ENCODE data around the gene TMEM192. TPM values are rescaled to one million over a fixed set of nuclear protein-coding genes. Genes with fewer than 3 reads are reported as not detected.

Gene TMEM192
- polyA plus RNA-seq, 2 of the 4 experiments (the other 2 are of a cell fraction) = 8.4 to 19.3 TPM

- FAIRE-seq (no peak), ATAC-seq (peak; percentile 27 to 47; a peak in 1 of 6 replicates), DNase-seq (ENCODE audit: low read depth in 1 of 2, low spot score in 1 of 2) (no peak)
- ChIA-PET CTCF (interaction anchor here (1.2 kb wide), 1 partner anchor 10 kb away, joined by 4 read pairs; no protein-coding TSS in a partner anchor), POLR2A (no interaction called here)
- H3K4me2 ChIP-seq = no peak overlapping the region
- 0% methylated on average over 1 of the region's 1 CpG for WGBS (ENCODE audit: missing lambda C conversion rate)
- TF ChIP-seq ZNF302 (CRISPR knock-in tag; IDR thresholded peaks at IDR 0.05) (no peak), ZSCAN20 (CRISPR knock-in tag; IDR thresholded peaks at IDR 0.05) (no peak), FOSL2 (IDR thresholded peaks at IDR 0.05) (no peak), FOSL2 (CRISPR knock-in tag; IDR thresholded peaks at IDR 0.05) (no peak), GATA3 (IDR thresholded peaks at IDR 0.05; ENCODE audit: borderline replicate concordance) (no peak), E2F6 (IDR thresholded peaks at IDR 0.05; ENCODE audit: borderline replicate concordance, low read depth) (no peak), TP53 (CRISPR knock-in tag; IDR thresholded peaks at IDR 0.05) (no peak), HES2 (IDR thresholded peaks at IDR 0.05) (no peak), PHF8 (IDR thresholded peaks at IDR 0.05; ENCODE audit: borderline replicate concordance, low read depth) (no peak), CHD2 (IDR thresholded peaks at IDR 0.05; ENCODE audit: low read length, partially characterized antibody) (no peak), NPAS2 (CRISPR knock-in tag; IDR thresholded peaks at IDR 0.05; ENCODE audit: borderline replicate concordance) (no peak), HMGXB4 (CRISPR knock-in tag; IDR thresholded peaks at IDR 0.05; ENCODE audit: borderline replicate concordance) (no peak), KDM5A (IDR thresholded peaks at IDR 0.05) (no peak), MAZ (IDR thresholded peaks at IDR 0.05; ENCODE audit: borderline replicate concordance, low read depth, low read length) (no peak), CBX2 (IDR thresholded peaks at IDR 0.05; ENCODE audit: borderline replicate concordance, low read depth) (no peak), POLR2AphosphoS2 (conservative IDR thresholded peaks at IDR 0.05; ENCODE audit: low read length) (no peak)
- H3K9me3 ChIP-seq = no peaks in the 10 kb centered on the region
- H3K4me1 ChIP-seq = no peaks in the 10 kb centered on the region
- H3K4me3 ChIP-seq = no peak overlapping the region
- no peak overlapping the region for H3K27ac ChIP-seq
Observed at GRCh38 chr4:165060938-165061337, 51.7 kb downstream of the TMEM192 start.

GRCh38 chr4:165059386-165059785 lies 53.3 kb downstream of the TMEM192 start:
- Histone ChIP-seq H3K4me2 (no peak overlapping the region), H3K9me3 (no peaks in the 10 kb centered on the region), H3K4me3 (no peak overlapping the region), H3K27ac (no peak overlapping the region), H3K4me1 (no peaks in the 10 kb centered on the region)
- TF ChIP-seq CTCF (IDR thresholded peaks at IDR 0.05) = no peak
- no peak for TF ChIP-seq HOXA7 (CRISPR knock-in tag; IDR thresholded peaks at IDR 0.05)
- FAIRE-seq (no peak), ATAC-seq (no peak), DNase-seq (ENCODE audit: low read depth in 1 of 2, low spot score in 1 of 2) (no peak)
- ChIA-PET CTCF (no interaction called here), POLR2A (no interaction called here)
- 77% methylated on average over 4 of the region's 4 CpGs for WGBS (ENCODE audit: missing lambda C conversion rate)

GRCh38 chr4:165058666-165059065 lies 54.0 kb downstream of the TMEM192 start:
- no peak overlapping the region for H3K27ac ChIP-seq
- ChIA-PET CTCF (interaction anchor here (0.9 kb wide), 1 partner anchor 39 kb away, joined by 3 read pairs; no protein-coding TSS in a partner anchor), POLR2A (no interaction called here)
- no peak overlapping the region for H3K4me2 ChIP-seq
- no peak overlapping the region for H3K4me3 ChIP-seq
- no peaks in the 10 kb centered on the region for H3K9me3 ChIP-seq
- no peak for DNase-seq (ENCODE audit: low read depth in 1 of 2, low spot score in 1 of 2)
- ATAC-seq = no peak
- no peak for FAIRE-seq
- 20% methylated on average over 1 of the region's 2 CpGs for WGBS (ENCODE audit: missing lambda C conversion rate)
- TF ChIP-seq MAZ (IDR thresholded peaks at IDR 0.05; ENCODE audit: borderline replicate concordance, low read depth, low read length) = no peak
- TF ChIP-seq CHD2 (IDR thresholded peaks at IDR 0.05; ENCODE audit: low read length, partially characterized antibody) = no peak
- no peak for TF ChIP-seq NPAS2 (CRISPR knock-in tag; IDR thresholded peaks at IDR 0.05; ENCODE audit: borderline replicate concordance)
- no peak for TF ChIP-seq ATOH8 (CRISPR knock-in tag; IDR thresholded peaks at IDR 0.05; ENCODE audit: low read depth)
- no peak for TF ChIP-seq USF2 (IDR thresholded peaks at IDR 0.05)
- TF ChIP-seq CBX2 (IDR thresholded peaks at IDR 0.05; ENCODE audit: borderline replicate concordance, low read depth) = no peak
- TF ChIP-seq ESRRA (IDR thresholded peaks at IDR 0.05; ENCODE audit: borderline replicate concordance, low read length) = no peak
- no peaks in the 10 kb centered on the region for H3K4me1 ChIP-seq

Measured in A549 (cell line).